HG03135 (cell line): ENCODE data around the gene STX12.

Experiments
- ATAC-seq: cut with Tn5 transposase; IDR thresholded peaks from one replicate; pipeline ENCODE4 v1.9.1; 2021; ENCODE audit warnings: mild to moderate bottlenecking, moderate library complexity; ENCODE audit not compliant: unreplicated experiment

STX12 gene

GRCh38 chr1:27772932-27773825 is at the start of gene STX12:
Gene STX12, plus strand, starts transcription at chr1:27773219. Its CDS starts 89 bp downstream, at chr1:27773308.
- peak; percentile 91 for ATAC-seq

GRCh38 chr1:27724961-27725373 is 48.1 kb upstream of the STX12 start:
- ATAC-seq = no peak

- peak; percentile 92 for ATAC-seq
Observed at GRCh38 chr1:27725374-27726172, 47.4 kb upstream of the STX12 start, which contains the start of gene FAM76A. Gene FAM76A, plus strand, starts transcription at chr1:27725961. Its CDS starts 120 bp downstream, at chr1:27726081.

- peak; percentile 27 for ATAC-seq
Observed at GRCh38 chr1:27726173-27727044, 46.6 kb upstream of the STX12 start.

- ATAC-seq = no peak
Observed at GRCh38 chr1:27727126-27727525, 45.9 kb upstream of the STX12 start.

- no peak for ATAC-seq
Observed at GRCh38 chr1:27736252-27736651, 36.8 kb upstream of the STX12 start.

- no peak for ATAC-seq
Observed at GRCh38 chr1:27741121-27741520, 31.9 kb upstream of the STX12 start.

- no peak for ATAC-seq
Observed at GRCh38 chr1:27744556-27744955, 28.5 kb upstream of the STX12 start.

- no peak for ATAC-seq
Observed at GRCh38 chr1:27745466-27745865, 27.6 kb upstream of the STX12 start.

GRCh38 chr1:27752360-27752759 is 20.7 kb upstream of the STX12 start:
- ATAC-seq = no peak

GRCh38 chr1:27755286-27755685 is 17.7 kb upstream of the STX12 start:
- ATAC-seq = no peak

GRCh38 chr1:27755865-27756264 is 17.2 kb upstream of the STX12 start:
- no peak for ATAC-seq

GRCh38 chr1:27759236-27759635 is 13.8 kb upstream of the STX12 start:
- no peak for ATAC-seq

GRCh38 chr1:27760426-27760825 is 12.6 kb upstream of the STX12 start:
- no peak for ATAC-seq

GRCh38 chr1:27762033-27762432 is 11.0 kb upstream of the STX12 start:
- ATAC-seq = no peak

- ATAC-seq = no peak
Observed at GRCh38 chr1:27763358-27763757, 9.7 kb upstream of the STX12 start.

- no peak for ATAC-seq
Observed at GRCh38 chr1:27770293-27770830, 2.7 kb upstream of the STX12 start.

- ATAC-seq = no peak
Observed at GRCh38 chr1:27772036-27772931, 735 bp upstream of the STX12 start.

- ATAC-seq = peak; percentile 7
Observed at GRCh38 chr1:27773826-27774445, 917 bp downstream of the STX12 start.
